ENCODE results near the gene PRAMEF15.
"Not testable (repeated sequence)": the region's sequence is repeated elsewhere in the genome, so short reads cannot be mapped to it uniquely, and the experiment has no call there.

GRCh38 chr1:13354475-13354874, 39.1 kb downstream of the PRAMEF15 start:
- TF ChIP-seq CTCF (IDR thresholded peaks at IDR 0.05 in 4 of 5, conservative IDR thresholded peaks at IDR 0.05 in 1 of 5); POLR2A (IDR thresholded peaks at IDR 0.05): not testable (repeated sequence)

Measured in gastrocnemius medialis (tissue), 4 donors.